Stimulated activated naive CD4-positive, alpha-beta T cell (primary cell): ENCODE data around the gene AP5S1.
"Not testable (repeated sequence)": the region's sequence is repeated elsewhere in the genome, so short reads cannot be mapped to it uniquely, and the experiment has no call there.

Experiments
- DNase-seq, 6 experiments: peaks; one replicate each; lab custom pipeline; 2025; lab: John Stamatoyannopoulos, UW

AP5S1 gene

DNA sequence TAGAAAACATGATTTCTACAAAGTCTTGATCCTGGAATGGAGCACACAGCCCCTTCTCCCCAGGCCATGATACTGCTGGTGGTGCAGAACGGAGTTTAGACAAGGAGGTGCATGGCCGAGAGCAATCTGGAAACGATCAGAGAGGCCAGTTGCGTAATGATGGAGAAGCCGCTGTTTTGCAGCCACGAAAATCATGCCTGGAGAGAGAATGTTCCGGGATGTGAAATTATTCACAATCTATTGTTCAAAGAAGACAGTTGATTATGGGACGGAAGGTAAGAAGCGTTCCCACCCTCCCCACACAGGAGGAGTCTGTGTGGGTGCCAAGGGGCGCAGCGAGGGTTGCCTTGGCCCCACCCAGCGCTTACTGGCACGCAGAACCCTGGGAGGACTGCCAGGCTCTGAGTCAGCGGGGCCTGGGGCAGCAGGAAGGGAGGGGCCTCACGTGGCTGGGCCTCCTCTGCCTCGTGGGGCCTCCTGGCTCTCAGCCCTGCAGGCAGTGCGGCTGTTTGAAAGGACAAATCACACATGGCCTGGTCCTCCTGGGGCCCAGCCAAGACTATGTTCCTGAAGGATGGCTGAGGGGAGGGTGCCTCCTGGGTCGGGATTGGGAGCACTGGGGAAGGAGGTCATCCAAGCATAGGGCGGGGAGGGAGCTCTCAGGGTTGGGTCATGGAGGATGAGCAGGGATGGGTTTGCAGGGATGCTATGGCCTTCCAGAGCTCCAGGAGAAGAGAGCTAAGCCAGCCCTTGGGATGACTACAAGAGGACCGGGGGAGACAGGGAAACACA is 8.7 kb upstream of the AP5S1 start:
- peak; percentile 82 to 91 (median 88) for DNase-seq

DNA sequence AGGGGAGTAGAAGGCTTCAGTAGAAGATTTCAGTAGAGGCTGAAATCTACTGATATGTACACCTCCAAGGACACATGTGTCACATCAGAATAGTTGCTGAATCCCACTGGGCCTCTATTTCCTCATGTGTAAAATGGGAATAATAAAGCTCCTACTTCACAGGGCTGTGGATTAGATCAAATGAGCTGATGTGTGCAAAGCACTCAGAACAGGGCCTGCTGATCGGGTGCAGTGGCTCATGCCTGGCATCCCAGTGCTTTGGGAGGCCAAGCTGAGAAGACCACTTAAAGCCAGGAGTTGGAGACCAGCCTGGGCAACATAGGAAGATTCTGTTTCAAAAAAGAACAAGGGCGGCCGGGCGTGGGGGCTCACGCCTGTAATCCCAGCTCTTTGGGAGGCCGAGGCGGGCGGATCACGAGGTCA is 8.1 kb upstream of the AP5S1 start:
- DNase-seq: no peak

DNA sequence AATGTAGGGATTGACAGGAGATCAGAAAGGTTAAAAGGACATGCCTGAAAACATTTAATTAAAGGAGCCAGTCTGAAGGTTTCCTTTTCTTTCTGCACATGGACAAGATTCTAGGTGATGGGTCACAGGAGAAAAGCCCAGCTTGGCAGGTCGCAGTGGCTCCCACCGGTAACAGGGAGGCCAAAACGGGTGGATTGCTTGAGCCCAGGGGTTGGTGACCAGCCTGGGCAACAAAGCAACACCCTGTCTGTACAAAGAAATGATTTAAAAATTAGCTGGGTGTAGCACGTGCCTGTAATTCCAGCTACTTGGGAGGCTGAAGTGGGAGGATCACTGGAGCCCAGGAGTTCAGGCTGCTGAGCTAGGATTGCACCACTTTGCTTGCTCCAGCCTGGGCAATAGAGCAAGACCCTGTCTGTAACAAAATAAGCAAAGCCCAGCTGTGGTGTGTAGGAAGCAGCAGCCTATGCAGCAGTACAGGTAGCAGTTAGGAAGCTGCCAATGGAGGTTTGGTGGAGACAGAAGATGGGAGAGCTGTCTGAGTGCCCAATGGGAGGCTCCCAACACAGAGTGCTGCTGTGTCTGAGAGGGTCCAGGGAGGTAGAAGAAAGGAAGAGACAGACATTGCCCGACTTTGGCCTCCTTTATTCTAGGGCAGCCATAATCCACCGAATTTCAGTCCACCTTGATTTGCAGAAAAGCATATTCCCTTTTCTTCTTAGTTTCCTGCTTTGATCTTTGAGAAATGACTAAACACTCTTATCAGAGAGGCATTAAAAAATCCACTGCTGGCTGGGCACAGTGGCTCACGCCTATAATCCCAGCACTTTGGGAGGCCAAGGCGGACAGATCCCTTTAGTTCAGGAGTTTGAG is 7.1 kb upstream of the AP5S1 start:
- peak in 2 of 6 experiments; percentile 6 to 26 for DNase-seq

DNA sequence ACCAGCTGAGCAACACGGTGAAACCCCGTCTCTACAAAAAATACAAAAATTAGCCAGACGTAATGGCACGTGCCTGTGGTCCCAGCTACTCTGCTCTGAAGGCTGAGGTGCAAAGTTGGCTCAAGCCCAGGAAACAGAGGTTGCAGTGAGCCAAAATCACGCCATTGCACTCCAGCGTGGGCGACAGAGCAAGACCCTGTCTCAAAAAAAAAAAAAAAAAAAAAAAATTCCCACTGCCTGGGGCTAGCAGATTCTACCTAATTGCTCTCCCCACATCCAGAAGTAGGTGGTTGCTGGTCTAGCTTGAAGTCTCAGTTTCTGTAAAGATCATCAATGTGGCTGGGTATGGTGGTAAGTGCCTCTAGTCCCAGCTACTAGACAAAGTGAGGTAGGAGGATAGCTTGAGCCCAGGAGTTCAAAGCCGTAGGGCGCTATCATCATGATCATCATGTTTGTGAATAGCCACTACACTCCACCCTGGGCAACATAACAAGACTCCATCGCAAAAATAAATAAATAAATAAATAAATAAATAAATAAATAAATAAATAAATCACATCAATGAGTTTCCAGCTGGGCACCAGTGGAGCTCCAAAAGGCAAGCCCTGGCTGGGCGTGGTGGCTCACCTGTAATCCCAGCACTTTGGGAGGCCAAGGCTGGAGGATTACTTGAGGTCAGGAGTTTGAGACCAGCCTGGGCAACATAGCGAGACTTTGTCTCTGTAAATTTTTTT is 6.3 kb upstream of the AP5S1 start:
- peak in 2 of 6 experiments; percentile 15 to 26 for DNase-seq

DNA sequence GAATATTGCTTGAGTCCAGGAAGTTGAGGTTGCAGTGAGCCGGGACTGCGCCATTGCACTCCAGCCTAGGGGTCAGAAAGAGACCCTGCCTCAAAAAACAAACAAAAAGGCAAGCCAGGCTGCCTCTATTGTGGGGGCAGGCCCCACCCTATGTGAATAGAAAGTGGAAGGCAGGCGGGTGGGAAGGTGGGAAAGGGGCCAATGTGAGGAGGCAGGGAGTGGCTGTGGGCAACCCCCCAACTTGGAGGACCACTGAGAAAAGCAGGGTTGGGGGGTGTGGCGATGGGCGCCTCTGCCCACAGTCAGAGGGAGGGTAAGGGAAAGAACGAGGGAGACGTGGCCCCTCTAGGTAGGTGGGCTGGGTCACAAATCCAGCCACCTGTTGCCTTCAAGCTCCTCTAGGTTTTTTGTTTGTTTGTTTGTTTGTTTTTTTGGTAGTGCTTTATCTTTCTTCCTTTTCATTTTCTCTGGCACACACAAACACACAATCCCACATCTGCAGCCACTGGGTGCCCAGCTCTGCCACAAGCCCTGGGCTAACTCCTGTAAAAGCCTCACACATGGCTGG is 5.3 kb upstream of the AP5S1 start:
- no peak for DNase-seq

DNA sequence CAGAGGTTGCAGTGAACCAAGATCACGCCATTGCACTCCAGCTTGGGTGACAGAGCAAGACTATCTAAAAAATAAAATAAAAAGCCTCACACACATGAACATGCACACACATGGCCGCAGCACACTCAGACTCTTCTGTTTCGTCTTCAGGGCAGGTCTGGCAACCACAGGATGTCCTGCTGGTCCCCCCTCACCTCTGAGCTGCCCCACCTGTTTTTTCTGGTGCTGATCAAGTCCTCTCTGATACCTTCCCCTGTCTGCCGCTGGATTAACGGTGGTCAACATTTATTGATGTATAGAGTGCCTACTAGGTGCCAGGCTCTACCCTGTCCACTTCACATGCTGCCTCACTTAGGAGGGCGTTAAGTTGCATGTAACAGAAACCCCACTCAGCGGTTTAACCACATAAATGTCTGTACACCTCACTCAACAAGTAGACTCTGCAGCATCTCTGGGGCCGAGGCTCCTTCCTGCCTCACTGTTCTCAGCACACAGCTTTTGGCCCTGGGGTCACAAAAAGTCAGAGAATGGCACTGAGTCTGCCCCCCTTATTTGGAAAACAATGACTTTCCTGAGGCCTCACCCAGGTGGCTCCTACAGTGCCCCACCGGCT is 4.5 kb upstream of the AP5S1 start:
- DNase-seq: peak in 2 of 6 experiments; percentile 22 to 35

DNA sequence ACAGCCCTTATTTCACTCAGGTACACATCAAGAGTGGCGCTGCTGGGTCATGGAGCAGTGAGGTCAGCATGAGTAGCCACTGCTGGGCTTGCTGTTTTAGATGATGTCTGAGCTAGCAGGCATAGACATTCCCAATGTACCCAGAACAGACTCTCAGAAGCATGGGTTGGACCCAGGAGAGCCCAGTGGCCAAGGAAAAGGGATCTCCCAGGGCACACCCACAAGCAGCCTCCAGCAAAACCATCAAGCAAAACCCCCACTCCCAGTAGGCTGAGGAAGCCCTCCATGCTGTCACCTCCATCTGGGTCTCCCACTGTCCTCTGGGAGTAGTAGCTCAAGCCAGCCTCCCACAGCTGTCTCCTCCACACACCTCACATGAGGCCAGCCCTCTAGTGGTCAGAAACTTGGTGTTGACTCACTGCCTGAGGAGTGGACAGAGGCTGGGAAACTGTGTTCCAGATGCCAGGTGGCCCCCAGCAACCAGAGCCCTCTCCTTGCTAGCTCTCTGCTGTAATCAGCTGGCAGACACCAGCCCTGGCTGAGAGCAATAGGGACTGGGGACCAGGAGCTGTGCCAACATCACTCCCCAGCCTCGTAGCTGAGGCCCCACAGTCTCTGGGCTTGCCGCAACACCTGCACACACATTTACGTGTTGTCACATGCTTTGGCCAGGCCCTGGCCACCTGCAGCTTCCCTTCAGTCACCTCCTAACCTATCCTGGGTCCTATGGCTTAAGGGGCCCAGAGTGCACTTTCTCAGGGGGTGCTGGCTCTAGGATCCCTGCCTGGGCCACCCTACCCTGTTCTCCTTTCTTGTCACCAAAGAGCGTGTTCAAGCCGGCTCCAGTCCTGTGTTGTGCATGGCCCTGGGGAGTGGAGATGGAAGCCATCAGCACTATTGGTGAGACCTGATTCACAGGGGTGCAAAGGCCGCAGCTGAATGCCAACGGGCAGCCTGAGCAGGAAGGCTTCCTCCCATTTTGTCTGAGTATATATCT is 1.9 kb upstream of the AP5S1 start:
- DNase-seq: no peak

DNA sequence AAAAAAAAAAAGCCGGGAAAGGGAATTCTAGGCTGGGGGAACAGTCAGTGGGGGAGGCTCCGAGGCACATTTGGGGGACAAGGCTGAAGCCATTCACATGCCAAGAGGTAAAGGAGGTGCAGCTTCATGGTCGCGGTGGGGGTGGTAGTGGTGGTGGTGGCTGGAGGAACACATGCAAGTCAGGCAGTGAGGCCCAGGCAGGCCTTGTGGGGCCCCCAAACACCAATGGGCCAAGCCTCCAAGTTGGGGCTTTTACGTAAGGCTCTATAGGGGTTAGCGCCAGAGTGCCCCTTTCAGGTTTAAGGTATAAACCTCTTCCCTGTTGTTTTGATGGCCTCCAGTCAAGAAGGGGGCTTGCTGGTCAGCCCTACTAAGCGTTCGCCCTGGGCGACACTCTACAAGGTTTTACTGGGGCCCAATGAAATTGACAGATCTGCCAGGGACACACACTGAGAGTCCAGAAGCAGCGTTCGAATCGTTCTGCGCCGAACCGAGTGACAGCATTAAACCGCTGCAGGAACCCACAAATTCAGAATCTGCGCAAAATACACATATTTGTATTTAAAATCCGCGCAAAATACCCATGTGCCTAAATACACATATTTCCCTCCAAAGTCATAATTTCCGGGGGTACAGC is 818 bp upstream of the AP5S1 start:
- DNase-seq: peak in 1 of 6 experiments; percentile 29

DNA sequence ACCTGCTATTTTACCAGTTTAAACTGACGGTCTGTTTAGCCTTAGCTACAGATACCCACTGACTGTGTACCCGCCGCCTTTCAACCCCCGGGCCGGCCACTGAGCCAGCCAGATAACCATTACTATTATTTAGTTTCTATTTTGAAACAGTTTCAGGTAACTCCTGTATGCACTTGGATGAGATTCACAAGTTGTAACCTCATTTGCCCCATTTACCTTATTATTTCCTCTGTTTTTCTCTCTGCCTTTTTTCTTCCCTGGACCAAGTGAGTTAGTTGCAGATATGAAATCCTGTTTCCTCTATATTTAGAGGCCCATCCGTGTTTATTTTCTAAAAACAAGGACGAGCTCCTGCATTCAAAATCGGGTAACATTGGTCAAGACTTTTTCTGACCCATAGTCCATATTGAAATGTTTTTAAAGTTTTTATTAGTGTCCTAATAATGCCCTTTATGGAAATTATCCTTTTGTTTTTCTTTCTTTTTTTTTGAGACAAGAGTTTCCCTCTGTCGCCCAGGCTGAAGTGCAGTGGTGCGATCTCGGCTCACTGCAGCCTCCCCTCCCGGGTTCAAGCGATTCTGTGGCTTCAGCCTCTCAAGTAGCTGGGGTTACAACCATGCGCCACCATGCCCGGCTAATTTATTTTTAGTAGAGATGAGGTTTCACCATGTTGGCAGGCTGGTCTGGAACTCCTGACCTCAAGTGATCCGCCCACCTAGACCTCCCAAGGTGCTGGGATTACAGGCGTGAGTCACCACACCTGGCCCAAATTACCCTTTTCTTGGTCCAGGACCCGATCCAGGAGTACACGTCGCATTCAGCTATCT is 767 bp downstream of the AP5S1 start:
- no peak for DNase-seq

DNA sequence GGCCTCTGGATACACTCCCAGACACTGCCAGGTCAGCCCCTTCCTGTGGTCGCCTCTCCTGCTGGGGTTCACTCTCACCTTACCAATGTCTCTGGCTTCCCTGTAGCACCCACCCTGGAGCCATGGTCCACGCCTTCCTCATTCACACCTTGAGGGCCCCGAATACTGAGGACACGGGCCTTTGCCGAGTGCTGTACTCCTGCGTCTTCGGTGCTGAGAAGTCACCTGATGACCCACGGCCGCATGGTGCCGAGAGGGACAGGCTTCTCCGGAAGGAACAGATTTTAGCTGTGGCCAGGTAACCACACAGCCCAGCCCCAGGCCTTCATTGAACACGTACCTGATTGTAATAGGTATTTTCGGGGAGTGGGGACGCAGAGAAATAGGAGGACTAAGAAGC is 1.6 kb downstream of the AP5S1 start:
- no peak for DNase-seq

DNA sequence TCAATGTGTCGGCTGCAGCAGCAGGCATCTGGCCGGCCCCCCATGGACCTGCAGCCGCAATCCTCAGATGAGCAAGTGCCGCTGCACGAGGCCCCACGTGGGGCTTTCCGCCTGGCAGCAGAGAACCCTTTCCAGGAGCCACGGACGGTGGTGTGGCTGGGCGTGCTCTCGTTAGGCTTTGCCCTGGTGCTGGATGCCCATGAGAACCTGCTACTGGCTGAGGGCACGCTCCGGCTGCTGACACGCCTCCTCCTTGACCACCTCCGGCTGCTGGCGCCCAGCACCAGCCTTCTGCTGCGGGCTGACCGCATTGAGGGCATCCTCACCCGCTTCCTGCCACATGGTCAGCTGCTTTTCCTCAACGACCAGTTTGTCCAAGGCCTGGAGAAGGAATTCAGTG is 3.5 kb downstream of the AP5S1 start:
- no peak for DNase-seq

DNA sequence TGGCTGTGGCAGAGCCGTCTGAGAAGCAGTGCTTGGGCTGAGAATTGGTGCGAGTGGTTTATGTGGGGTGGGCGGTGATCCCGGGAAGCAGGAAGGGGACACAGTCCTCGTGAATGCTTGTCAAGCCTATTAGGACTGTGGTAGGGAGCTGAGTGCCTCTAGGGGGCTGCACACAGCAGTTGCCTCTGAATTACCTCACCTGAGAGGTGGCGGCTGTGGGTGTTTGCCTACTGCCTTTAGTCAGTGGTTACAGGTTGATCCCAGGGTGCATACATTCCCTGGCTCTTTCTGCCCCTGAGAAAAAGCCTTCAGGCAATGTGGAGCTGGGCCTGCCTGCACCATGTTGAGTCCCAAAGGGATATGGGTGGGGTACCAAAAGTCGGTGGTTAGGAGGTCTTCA is 5.2 kb downstream of the AP5S1 start:
- DNase-seq: no peak

DNA sequence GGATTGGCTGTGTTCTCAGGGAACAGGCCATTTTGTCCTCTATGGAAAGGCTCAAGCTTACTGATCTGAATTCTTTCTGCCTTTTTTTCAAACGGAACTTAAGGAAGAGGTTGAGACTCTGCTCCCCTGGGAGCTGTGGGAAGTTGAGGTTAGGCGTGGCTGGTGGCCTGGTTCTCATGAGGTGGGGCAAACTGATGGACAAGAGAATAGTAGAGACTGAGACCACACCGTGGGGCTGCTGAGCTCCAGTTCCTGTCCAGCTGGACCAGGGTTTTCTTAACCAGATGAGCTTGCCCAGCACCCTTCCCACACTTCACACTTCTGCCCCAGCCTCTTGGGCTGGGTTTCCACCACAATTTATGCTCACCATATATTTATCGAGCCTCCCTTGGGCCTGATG is 6.1 kb downstream of the AP5S1 start:
- DNase-seq: no peak

DNA sequence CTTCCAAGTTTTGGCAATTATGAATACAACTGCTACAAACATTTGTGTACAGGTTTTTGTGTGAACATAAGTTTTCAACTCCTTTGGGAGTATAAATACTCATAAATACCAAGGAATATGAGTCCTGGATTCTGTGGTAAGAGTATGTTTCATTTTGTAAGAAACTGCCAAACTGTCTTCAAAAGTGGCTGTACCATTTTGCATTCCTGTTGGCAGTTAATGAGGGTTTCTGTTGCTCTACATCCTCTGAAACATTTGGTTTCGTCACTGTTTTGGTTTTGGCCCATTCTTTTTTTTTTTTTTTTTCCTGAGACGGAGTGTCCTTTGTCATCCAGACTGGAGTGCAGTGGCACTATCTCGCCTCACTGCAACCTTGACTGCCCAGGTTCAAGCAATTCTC is 8.5 kb downstream of the AP5S1 start:
- no peak for DNase-seq

DNA sequence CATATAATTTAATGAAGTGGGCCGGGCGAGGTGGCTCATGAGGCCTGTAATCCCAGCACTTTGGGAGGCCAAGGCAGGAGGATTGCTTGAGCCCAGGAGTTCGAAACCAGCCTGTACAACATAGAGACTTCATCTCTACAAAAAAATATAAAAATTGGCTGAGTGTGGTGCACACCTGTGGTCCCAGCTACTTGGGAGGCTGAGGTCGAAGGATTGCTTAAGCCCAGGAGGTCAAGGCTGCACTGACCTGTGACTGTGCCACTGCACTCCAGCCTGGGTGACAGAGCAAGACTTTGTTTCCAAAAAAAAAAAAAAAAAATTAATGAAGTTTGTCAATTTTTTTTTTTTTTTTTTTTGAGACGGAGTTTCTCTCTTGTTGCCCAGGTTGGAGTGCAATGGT is 9.5 kb downstream of the AP5S1 start:
- DNase-seq: not testable (repeated sequence)

DNA sequence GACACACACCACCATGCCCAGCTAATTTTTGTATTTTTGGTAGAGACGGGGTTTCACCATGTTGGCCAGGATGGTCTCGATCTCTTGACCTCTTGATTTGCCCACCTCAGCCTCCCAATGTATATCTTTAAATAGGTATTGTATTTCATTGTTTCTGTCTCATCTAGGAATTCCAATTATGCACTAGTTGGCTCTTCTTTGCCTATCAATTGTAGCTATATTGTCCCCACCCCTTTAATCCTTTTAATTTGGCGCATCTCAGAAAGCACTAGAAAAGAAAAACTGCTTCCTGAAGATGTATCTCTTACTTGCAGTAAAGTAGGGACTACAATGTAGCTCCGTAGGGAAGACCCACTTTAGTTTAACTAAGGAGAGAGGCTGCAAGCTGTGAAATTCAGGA is 15.8 kb downstream of the AP5S1 start:
- no peak for DNase-seq

DNA sequence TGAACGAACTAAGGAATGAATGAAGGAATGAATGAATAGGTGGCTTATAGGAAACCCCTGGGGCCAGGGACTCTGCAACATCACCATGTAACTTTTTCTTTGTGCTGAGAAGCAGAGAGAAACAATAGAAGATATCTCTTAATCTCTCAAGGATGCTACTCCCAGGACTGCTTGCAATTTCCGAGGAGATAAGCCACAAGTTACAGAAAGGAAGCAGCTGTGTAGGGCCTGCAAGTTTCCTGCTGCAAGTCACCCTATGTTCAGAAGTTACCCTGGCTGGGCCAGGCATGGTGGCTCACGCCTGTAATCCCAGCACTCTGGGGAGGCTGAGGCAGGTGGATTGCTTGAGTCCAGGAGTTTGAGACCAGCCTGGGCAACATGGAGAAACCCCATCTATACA is 19.0 kb downstream of the AP5S1 start:
- no peak for DNase-seq

DNA sequence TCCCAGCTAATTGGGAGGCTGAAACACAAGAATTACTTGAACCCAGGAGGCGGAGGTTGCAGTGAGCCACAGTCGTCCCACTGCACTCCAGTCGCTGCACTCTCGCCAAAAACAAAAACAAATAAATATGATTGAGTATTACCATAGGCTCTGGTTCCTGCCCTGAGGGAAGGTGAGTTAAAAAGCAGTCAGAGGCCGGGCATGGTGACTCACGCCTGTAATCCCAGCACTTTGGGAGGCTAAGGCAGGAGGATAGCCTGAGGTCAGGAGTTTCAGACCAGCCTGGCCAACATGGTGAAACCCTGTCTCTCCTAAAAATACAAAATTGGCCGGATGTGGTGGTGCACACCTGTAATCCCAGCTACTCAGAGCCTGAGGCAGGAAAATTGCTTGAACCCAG is 19.9 kb downstream of the AP5S1 start:
- not testable (repeated sequence) for DNase-seq

DNA sequence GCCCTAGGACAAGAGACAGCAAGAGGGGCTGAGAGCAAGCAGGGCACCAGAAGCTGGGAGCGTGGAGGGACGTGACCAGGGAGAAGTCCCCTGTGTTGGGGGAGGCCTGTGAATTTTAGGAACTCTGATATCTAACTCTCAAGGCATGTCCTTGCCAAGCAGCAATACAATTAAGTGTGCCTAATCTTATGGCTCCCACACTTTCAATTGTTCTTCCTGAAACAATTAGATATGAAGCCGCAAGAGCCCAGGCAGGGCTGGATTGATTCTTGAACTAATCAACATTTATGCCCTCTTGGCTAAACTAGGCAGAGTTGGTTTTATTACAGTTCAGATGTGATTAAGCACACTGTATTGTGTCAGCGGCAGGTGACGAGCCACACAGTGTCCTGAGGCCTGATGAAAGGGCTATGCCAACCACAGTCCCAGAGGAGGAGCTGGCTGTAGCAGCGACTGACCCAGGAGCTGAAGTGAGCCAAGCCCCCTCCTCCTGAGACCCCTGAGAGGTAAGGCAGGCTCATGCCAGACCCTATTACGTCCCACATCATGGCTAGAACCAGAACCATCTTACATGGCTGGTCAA is 22.1 kb downstream of the AP5S1 start:
- DNase-seq: no peak
